Body of pancreas (tissue), 4 donors: Measurements from ENCODE around the gene RNLS.
A peak's percentile ranks its signal among the peaks of the same experiment; 100 is the strongest.

ENCODE experiments used
- POLR2A ChIP-seq, 3 donors: fragments of 450-650 bp; IDR thresholded peaks; one replicate each; pipeline ENCODE4 v1.6.1; 2016; ENCODE audit warnings: antibody characterized with exemption in 3 of 3, mild to moderate bottlenecking in 2 of 3
- TF ChIP-seq, protein P1 (sequence below), 7 experiments: fragments of 450-650 bp in 4 of 7; fragments of 200-600 bp in 3 of 7; sonication (generic) in 3 of 7; IDR thresholded peaks; one replicate each; pipeline ENCODE4 v1.5.1; 2016 to 2019; ENCODE audit warnings: antibody characterized with exemption in 7 of 7

DNA sequence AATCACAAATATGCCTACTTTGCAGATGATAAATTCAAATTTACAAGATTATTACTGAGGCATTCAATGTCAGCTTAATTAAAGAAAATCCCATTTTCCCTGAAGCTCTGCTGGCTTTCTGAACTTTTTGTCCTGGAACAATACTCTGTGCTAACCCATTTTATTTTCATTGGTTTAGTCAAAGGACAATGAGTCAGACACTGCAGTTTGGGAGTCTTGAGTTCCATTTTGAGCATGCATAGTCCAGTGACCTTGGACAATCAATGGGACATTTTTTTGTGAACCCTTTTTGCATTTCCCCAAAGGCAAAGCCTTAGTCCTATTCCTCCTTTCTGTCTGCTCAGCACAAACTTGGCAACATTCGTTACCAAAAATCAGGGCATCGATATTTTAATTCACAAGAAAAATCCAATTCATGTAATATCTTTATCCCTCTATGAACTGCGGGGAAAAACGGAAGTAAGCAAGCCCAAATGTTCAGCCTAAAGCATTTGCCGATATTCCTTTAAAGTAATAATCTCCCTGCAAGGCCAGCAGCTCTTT is 339.8 kb downstream of the RNLS start:
- TF ChIP-seq, protein P1, sequence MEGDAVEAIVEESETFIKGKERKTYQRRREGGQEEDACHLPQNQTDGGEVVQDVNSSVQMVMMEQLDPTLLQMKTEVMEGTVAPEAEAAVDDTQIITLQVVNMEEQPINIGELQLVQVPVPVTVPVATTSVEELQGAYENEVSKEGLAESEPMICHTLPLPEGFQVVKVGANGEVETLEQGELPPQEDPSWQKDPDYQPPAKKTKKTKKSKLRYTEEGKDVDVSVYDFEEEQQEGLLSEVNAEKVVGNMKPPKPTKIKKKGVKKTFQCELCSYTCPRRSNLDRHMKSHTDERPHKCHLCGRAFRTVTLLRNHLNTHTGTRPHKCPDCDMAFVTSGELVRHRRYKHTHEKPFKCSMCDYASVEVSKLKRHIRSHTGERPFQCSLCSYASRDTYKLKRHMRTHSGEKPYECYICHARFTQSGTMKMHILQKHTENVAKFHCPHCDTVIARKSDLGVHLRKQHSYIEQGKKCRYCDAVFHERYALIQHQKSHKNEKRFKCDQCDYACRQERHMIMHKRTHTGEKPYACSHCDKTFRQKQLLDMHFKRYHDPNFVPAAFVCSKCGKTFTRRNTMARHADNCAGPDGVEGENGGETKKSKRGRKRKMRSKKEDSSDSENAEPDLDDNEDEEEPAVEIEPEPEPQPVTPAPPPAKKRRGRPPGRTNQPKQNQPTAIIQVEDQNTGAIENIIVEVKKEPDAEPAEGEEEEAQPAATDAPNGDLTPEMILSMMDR (IDR thresholded peaks at IDR 0.05), result no peak
- peak in 1 of 3 donors; percentile 27 for TF ChIP-seq POLR2A (IDR thresholded peaks at IDR 0.05)
